Endothelial cell of umbilical vein (primary cell): ENCODE data around the gene FHOD3. TPM values are rescaled to one million over a fixed set of nuclear protein-coding genes. Genes with fewer than 3 reads are reported as not detected.

Experiments
- BruUV-seq: library from RNA; stranded (reverse); fragments of 400-500 nt; replicated peaks from 2 replicates; lab custom pipeline; 2021; lab: Mats Ljungman, UMichigan
- CTCF ChIA-PET: fragments of 300-600, 350-600 bp; sonication (Branson Sonifier 250); formaldehyde crosslinking; loops from one replicate; lab custom pipeline; 2021; ENCODE audit warnings: antibody characterized with exemption, inconsistent platforms; lab: Charles Lee
- POLR2A ChIA-PET: fragments of 300-600, 350-600 bp; sonication (Branson Sonifier 250); formaldehyde crosslinking; loops from one replicate; lab custom pipeline; 2021; ENCODE audit warnings: antibody characterized with exemption, inconsistent platforms; lab: Charles Lee
- DNase-seq: peaks from one replicate; pipeline ENCODE4 v3.0.0-alpha.2; 2011; ENCODE audit warnings: low read depth, low spot score
- FAIRE-seq: peaks from 2 replicates; lab custom pipeline; 2011; peaks lifted over from hg19 to GRCh38; lab: Jason Lieb, UNC
- H2AFZ ChIP-seq: 2 replicates; pipeline ENCODE4 v1.6.0; 2012; ENCODE audit warnings: low read depth, low read length, control low read depth, inconsistent platforms
- H3K27ac ChIP-seq: 2 replicates; pipeline ENCODE4 v1.5.1; 2011; ENCODE audit warnings: low read depth, mild to moderate bottlenecking, control low read depth, low read length, moderate library complexity; ENCODE audit not compliant: insufficient read depth
- H3K27me3 ChIP-seq, 2 experiments: 2 replicates each; pipeline versions ENCODE4 v1.6.0 to v1.6.1; 2011; ENCODE audit warnings: low read length in 2 of 2, mixed read lengths in 1 of 2; ENCODE audit not compliant: control insufficient read depth in 2 of 2, insufficient read depth in 2 of 2
- H3K36me3 ChIP-seq, 2 experiments: 2 replicates in 1 of 2; 3 replicates in 1 of 2; pipeline ENCODE4 v1.5.1; 2011; ENCODE audit warnings: low read length in 2 of 2, mild to moderate bottlenecking in 1 of 2, moderate library complexity in 1 of 2; ENCODE audit not compliant: control insufficient read depth in 2 of 2, insufficient read depth in 2 of 2; ENCODE audit errors: extremely low read depth in 1 of 2
- H3K4me1 ChIP-seq: 3 replicates; pipeline ENCODE4 v1.5.1; 2011; ENCODE audit warnings: mild to moderate bottlenecking, low read length; ENCODE audit not compliant: control insufficient read depth, insufficient read depth; ENCODE audit errors: extremely low read depth
- H3K4me2 ChIP-seq: 2 replicates; pipeline ENCODE4 v1.6.1; 2011; ENCODE audit warnings: low read length, control low read depth, mixed read lengths; ENCODE audit not compliant: insufficient read depth
- H3K4me3 ChIP-seq, 3 experiments: fragments of 200-600 bp in 1 of 3; sonication (generic), shearing (Covaris generic) in 1 of 3; replicated peaks in 1 of 3; 2 replicates each; pipeline ENCODE4 v1.5.1; 2011 to 2016; ENCODE audit warnings: control low read depth in 3 of 3, low read length in 3 of 3, mild to moderate bottlenecking in 2 of 3, inconsistent platforms in 1 of 3, low read depth in 1 of 3, moderate library complexity in 1 of 3; ENCODE audit not compliant: insufficient read depth in 1 of 3
- H3K79me2 ChIP-seq: 2 replicates; pipeline ENCODE4 v1.6.0; 2012; ENCODE audit warnings: low read length, inconsistent platforms; ENCODE audit not compliant: control insufficient read depth, insufficient read depth
- H3K9ac ChIP-seq: replicated peaks from 2 replicates; pipeline ENCODE3; 2011; ENCODE audit warnings: low read length, control low read depth; ENCODE audit not compliant: insufficient read depth; ENCODE audit errors: extremely low read depth
- H3K9me1 ChIP-seq: replicated peaks from 3 replicates; pipeline ENCODE4 v1.6.0; 2011; ENCODE audit warnings: mild to moderate bottlenecking, low read length; ENCODE audit not compliant: control insufficient read depth, insufficient read depth; ENCODE audit errors: extremely low read depth
- H3K9me3 ChIP-seq: replicated peaks from 2 replicates; pipeline ENCODE4 v1.5.1; 2012; ENCODE audit warnings: low read length, inconsistent platforms; ENCODE audit not compliant: control insufficient read depth, insufficient read depth
- H4K20me1 ChIP-seq: replicated peaks from 2 replicates; pipeline ENCODE3; 2011; ENCODE audit warnings: mild to moderate bottlenecking, low read length; ENCODE audit not compliant: control insufficient read depth, insufficient read depth; ENCODE audit errors: extremely low read depth
- EZH2 ChIP-seq: IDR thresholded peaks from 2 replicates; pipeline ENCODE4 v1.6.1; 2012; ENCODE audit warnings: borderline replicate concordance, low read depth, mild to moderate bottlenecking, moderate library complexity, low read length, inconsistent platforms; ENCODE audit not compliant: severe bottlenecking
- GATA2 ChIP-seq: IDR thresholded peaks from 2 replicates; pipeline ENCODE4 v1.7.0; 2011; ENCODE audit warnings: low read depth, mild to moderate bottlenecking, moderate library complexity, mixed read lengths, low read length; ENCODE audit not compliant: insufficient read length, insufficient read depth
- JUN ChIP-seq: IDR thresholded peaks from 2 replicates; pipeline ENCODE4 v1.6.1; 2011; ENCODE audit warnings: borderline replicate concordance, low read depth; ENCODE audit not compliant: insufficient read length, insufficient read depth
- MYC ChIP-seq: IDR thresholded peaks from one replicate; pipeline ENCODE4 v1.6.1; 2011; ENCODE audit warnings: mild to moderate bottlenecking, low read depth, low read length
- POLR2A ChIP-seq: IDR thresholded peaks from 2 replicates; pipeline ENCODE4 v1.6.1; 2012; ENCODE audit warnings: low read depth, mild to moderate bottlenecking, control low read depth, low read length
- POLR2AphosphoS5 ChIP-seq: IDR thresholded peaks from 2 replicates; pipeline ENCODE4 v1.6.1; 2012; ENCODE audit warnings: low read depth, mild to moderate bottlenecking, control low read depth, low read length, moderate library complexity; ENCODE audit not compliant: insufficient read depth
- dilution Hi-C: fragments of 300-500 bp; cut with MboI; formaldehyde crosslinking; loops from one replicate; pipeline ENCODE4 v1.15.0; 2019; ENCODE audit warnings: low sequenced_read_pairs; ENCODE audit not compliant: extremely low pct_ligation_motif_present
- intact Hi-C: fragments of 100-400 bp; cut with micrococcal nuclease; formaldehyde crosslinking; loops from one replicate; pipeline ENCODE4 v1.10.0; 2022
- polyA plus RNA-seq, 4 experiments: library from polyadenylated mRNA; depleted of rRNA in 3 of 4; stranded (reverse) in 3 of 4; unstranded in 1 of 4; fragments of >200 nt; gene quantifications; 2 replicates each; pipeline versions ENCODE4 v1.2.1 to v1.2.3, GENCODE V29; 2011 to 2012; ENCODE audit warnings: missing spikeins in 1 of 4
- total RNA-seq: library from RNA; stranded (reverse); gene quantifications from 2 replicates; pipeline ENCODE4 v1.2.3, GENCODE V29; 2021
- TF ChIP-seq, protein P1 (sequence below): IDR thresholded peaks from 2 replicates; pipeline ENCODE4 v1.6.1; 2011; ENCODE audit not compliant: insufficient read depth, insufficient read length

Gene FHOD3
- total and polyA plus RNA-seq, 2 donors (not counting 3 experiments of a cell fraction or from before 2014, with no cell fraction given): 0.06 to 1.5 TPM

DNA sequence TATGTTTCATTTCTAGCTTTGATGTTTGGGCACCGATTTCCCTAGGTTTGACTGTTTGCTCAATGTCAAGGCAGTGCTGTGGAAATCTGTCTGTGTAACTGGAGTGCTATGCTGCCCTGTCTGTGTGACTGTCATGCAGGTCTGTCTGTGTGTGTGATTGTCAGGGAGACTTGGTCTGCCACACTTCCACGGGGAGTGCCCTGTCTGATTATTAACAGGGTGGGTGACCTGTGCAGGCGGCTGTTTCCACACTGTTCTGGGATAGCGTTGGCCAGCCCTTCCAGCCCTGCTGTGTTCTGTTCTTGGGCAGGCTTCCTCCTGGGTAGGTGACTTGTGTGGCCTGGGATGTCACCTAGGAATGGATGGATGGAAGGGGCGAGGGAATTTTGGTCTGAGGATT lies 85.3 kb downstream of the FHOD3 start:
- H3K79me2 ChIP-seq: no peaks in the 10 kb centered on the region
- H3K4me1 ChIP-seq: no peaks in the 10 kb centered on the region
- TF ChIP-seq MYC: no peak
- no peak overlapping the region for H2AFZ ChIP-seq
- POLR2A ChIA-PET: no interaction called here
- no peak overlapping the region for H3K9ac ChIP-seq
- no peak for FAIRE-seq
- no peaks in the 10 kb centered on the region for H4K20me1 ChIP-seq
- no peak overlapping the region for H3K27ac ChIP-seq
- dilution Hi-C loops: no loop called here
- no peak overlapping the region for H3K4me2 ChIP-seq
- H3K9me1 ChIP-seq: no peaks in the 10 kb centered on the region
- intact Hi-C loops: no loop called here
- CTCF ChIA-PET: no interaction called here
- BruUV-seq: no TSS peak
- H3K27me3 ChIP-seq: no peaks in the 10 kb centered on the region
- H3K36me3 ChIP-seq: no peaks in the 10 kb centered on the region
- no peaks in the 10 kb centered on the region for H3K9me3 ChIP-seq
- H3K4me3 ChIP-seq: no peak overlapping the region
- DNase-seq: no peak

DNA sequence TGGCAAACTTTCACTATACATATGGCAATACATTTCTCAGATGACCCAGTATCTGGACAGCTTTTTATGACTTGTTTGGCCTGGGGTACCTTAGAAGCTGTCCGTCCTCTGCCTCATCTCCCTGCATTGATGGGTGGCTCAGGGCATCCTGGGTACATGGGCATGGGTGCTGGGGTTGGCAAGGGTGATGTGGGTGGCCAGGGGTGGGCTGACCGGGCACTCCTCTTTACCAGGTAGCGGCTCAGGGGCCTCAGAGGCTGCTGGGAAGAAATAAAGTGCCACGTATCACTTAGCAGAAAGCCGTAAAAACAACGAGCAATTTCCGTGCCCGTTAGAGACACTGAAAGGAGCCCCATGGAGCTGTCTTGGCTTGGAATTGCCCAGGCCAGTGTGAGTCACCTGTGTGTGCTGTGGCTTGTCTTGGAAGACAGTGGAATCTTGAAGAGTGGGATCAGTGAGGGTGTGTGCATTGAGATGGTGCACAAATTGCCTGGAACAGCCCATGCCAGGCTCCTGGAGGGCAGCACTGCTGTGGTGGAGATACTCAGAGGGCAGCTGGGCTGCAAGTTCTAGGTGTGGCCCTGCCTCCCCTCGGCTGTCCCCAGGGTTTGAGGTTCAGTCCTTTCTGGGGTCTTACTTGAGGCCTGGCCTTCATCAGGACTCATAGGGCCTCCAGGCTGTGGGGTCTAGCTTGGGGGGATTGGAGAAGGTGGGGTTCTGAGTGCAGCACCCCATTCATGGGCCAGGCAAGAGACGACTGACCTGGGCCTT lies 88.8 kb downstream of the FHOD3 start:
- no peak for TF ChIP-seq EZH2
- TF ChIP-seq GATA2: no peak
- TF ChIP-seq POLR2AphosphoS5: no peak
- TF ChIP-seq JUN: no peak
- TF ChIP-seq POLR2A: no peak
- TF ChIP-seq, protein P1, sequence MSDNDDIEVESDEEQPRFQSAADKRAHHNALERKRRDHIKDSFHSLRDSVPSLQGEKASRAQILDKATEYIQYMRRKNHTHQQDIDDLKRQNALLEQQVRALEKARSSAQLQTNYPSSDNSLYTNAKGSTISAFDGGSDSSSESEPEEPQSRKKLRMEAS: no peak

More for the DNA sequence above, 88.8 kb downstream of the FHOD3 start:
- Histone ChIP-seq H3K4me2 (no peak overlapping the region), H4K20me1 (no peaks in the 10 kb centered on the region), H3K4me3 (no peak overlapping the region), H3K9me1 (no peaks in the 10 kb centered on the region), H3K27me3 (no peaks in the 10 kb centered on the region), H3K27ac (no peak overlapping the region), H3K4me1 (no peaks in the 10 kb centered on the region), H2AFZ (no peak overlapping the region), H3K9ac (no peak overlapping the region), H3K9me3 (no peaks in the 10 kb centered on the region), H3K36me3 (no peaks in the 10 kb centered on the region), H3K79me2 (no peaks in the 10 kb centered on the region)
- DNase-seq: no peak
- no TSS peak for BruUV-seq
- CTCF ChIA-PET: no interaction called here
- intact Hi-C loops: no loop called here
- dilution Hi-C loops: no loop called here
- no peak for FAIRE-seq
- POLR2A ChIA-PET: no interaction called here
